Activated naive CD4-positive, alpha-beta T cell treated with anti-CD3 and anti-CD28 coated beads, Interleukin-2, amount 50 U/mL, for 72 hours (primary cell): ENCODE measurements around the gene PARP1. TPM values are rescaled to one million over a fixed set of nuclear protein-coding genes. Genes with fewer than 3 reads are reported as not detected.

ENCODE experiments used
- ATAC-seq, 2 donors: fragments of 150-1000 bp; cut with Tn5 transposase; 2 replicates each; pipeline ENCODE4 v1.10.0; 2021; ENCODE audit warnings: mild to moderate bottlenecking in 2 of 2, moderate library complexity in 2 of 2
- DNase-seq, 2 donors: peaks; one replicate each; pipeline ENCODE4 v3.0.0; 2021 to 2022; ENCODE audit warnings: low spot score in 2 of 2
- H3K27ac Mint-ChIP-seq, 2 donors: one replicate each; pipeline ENCODE4 v1.8.0; 2022; ENCODE audit warnings: mild to moderate bottlenecking in 2 of 2, mixed read lengths in 2 of 2
- H3K36me3 Mint-ChIP-seq, 2 donors: one replicate each; pipeline ENCODE4 v1.8.0; 2022; ENCODE audit warnings: mixed read lengths in 2 of 2
- H3K9me3 Mint-ChIP-seq, 2 donors: one replicate each; pipeline ENCODE4 v1.8.0; 2022; ENCODE audit warnings: mixed read lengths in 2 of 2
- total RNA-seq, 2 donors: library from RNA; stranded (reverse); gene quantifications; one replicate each; pipeline ENCODE4 v1.2.3, GENCODE V29; 2022

PARP1 gene
- total RNA-seq, 2 donors from 2014 or later: 176 to 234 TPM

DNA sequence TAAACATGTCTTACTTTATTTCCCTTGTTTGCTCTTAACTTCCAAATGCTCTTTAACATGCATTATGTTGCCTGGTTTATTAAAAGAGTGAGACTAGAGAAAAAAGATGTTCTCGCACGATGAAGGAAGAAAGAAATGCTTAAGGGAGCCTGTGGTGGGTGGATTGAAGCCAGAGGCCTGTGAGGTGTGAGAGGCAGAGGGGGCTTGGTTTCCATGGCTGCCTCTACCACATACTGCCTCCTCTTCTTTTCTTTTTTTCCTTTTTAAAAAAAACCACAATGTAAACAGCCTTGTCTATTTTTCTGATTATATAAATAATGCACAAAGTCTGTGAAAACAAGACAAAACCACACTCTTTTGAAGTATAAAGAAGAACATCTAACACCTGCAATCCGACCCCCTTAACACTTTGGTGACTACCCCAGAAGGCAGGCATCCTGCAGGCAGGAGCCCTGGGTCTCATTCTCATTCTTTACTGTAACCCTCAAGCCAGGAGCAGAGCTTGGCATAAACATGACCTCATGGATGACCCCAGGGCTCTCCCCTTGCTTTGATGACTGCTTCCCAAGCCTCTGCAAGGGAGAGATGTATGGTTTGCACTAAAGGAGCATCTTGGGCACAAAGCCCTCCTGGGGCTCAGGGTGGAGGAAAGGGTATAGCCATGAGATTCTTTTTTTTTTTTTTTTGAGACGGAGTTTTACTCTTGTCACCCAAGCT is 10.1 kb upstream of the PARP1 start:
- Mint-ChIP-seq H3K36me3 (no peaks in the 10 kb centered on the region), H3K27ac (no peak overlapping the region), H3K9me3 (no peaks in the 10 kb centered on the region)
- peak in 1 of 2 donors; percentile 25 for DNase-seq
- no peak for ATAC-seq

DNA sequence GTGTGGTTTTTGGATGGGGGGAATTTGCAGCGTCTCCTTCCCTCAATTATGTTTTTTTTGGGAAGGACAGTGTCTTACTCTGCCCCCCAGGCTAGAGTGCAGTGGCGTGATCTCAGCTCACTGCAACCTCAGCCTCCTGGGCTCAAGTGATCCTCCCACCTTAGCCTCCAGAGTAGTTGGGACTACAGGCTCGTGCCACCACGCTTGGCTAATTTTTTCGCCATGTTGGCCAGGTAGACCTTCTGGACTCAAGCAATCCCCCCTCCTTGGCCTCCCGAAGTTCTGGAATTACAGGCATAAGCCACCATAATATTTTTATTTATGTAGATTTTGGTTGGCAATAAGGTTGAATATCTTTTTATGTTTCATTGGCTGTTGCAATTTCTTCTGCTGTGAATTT is 9.5 kb upstream of the PARP1 start:
- DNase-seq (no peak), ATAC-seq (no peak)
- H3K9me3 Mint-ChIP-seq: no peaks in the 10 kb centered on the region
- H3K36me3 Mint-ChIP-seq: no peaks in the 10 kb centered on the region
- no peak overlapping the region for H3K27ac Mint-ChIP-seq

DNA sequence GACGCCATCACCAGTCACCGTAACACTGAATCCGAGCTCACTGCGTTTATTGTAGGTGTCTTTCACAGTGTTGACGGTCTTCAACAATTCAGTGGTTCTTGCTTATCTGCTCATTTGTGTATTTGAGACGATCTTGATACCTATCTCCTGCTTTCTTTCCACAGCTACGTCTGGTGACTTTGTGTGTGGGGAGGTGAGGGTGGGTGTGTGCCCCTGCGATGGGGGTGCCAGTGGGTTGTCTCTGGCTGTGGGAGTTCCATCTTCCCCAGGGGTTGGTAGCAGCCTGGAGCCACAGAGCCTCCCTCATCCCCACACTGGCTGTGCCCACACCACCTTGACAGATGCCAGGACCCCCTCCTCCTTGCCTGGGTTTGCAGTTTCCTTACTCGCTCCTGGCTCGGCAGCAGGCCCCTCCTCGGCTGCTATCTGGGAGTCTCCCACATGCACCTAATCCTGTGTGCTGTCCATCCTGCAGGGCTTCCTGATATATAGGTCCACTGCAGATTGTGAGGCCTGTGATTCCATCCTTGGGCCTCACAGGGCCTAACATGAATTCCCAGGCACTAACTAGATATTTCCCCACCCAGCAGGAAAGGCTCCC is 6.3 kb upstream of the PARP1 start:
- DNase-seq (no peak), ATAC-seq (no peak)
- Mint-ChIP-seq H3K9me3 (peaks cover 0 to 5% of the 10 kb centered on the region in 2 donors), H3K36me3 (no peaks in the 10 kb centered on the region), H3K27ac (no peak overlapping the region)

DNA sequence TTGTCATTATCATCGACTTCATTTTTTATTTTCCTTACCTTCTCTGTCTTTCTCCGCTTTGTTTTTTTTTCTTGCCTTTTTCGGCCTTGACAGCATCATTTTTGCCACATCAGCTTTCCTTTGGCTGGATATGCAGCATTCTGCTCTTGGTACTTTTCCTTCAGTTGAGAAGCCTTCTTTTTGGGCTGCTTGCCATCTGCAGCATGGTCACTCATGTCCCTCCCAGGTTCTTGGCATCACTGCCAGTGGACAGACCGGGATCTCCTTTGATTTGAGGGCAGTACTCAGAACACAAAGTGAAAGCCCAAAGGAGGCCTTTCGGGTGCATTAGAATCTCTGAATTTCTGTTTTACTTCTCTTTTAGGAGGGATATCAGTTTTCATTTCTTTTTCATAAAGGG is 3.7 kb upstream of the PARP1 start:
- DNase-seq (no peak), ATAC-seq (no peak)
- no peak overlapping the region for H3K27ac Mint-ChIP-seq
- H3K36me3 Mint-ChIP-seq: peaks cover 9 to 13% of the 10 kb centered on the region in 2 donors
- H3K9me3 Mint-ChIP-seq: peaks cover 0 to 5% of the 10 kb centered on the region in 2 donors

DNA sequence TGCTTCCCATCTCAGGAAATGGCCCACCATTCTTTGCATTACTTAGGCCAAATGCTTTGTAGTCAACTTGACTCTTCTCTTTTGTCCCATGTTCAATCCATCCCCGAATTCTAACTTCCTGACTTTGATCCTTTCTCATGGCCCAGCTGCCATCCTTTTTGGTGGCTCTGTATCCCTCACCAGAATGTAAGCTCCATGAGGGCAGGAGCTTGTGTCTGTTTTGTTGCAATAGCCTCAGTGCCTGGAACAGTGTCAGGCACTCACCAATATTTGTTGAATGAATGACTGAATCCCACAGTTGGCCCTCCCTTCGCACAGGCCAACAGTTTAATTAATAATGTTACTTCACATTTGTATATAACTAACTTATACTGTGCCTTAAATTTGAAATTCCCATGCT is 3.1 kb upstream of the PARP1 start:
- H3K27ac Mint-ChIP-seq: no peak overlapping the region
- no peak for DNase-seq
- peaks cover 0 to 5% of the 10 kb centered on the region in 2 donors for H3K9me3 Mint-ChIP-seq
- H3K36me3 Mint-ChIP-seq: peaks cover 15 to 20% of the 10 kb centered on the region in 2 donors
- ATAC-seq: no peak

DNA sequence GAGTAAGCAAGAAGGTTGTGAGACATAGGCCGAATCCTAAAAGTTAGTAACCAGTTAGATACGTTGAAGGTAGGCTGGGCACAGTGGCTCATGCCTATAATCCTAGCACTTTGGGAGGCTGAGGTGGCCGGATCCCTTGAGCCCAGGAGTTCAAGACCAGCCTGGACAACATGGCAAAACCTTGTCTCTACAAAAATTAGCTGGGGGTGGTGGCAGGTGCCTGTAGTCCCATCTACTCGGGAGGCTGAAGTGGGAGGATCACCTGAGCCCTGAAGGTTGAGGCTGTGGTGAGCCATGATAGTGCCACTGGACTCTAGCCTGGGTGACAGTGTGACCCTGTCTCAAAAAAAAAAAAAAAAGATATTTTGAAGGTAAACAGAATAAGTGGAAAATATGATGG is 1.5 kb upstream of the PARP1 start:
- no peak overlapping the region for H3K27ac Mint-ChIP-seq
- H3K9me3 Mint-ChIP-seq: peaks cover 0 to 5% of the 10 kb centered on the region in 2 donors
- no peak for DNase-seq
- peaks cover 15 to 20% of the 10 kb centered on the region in 2 donors for H3K36me3 Mint-ChIP-seq
- ATAC-seq: no peak

DNA sequence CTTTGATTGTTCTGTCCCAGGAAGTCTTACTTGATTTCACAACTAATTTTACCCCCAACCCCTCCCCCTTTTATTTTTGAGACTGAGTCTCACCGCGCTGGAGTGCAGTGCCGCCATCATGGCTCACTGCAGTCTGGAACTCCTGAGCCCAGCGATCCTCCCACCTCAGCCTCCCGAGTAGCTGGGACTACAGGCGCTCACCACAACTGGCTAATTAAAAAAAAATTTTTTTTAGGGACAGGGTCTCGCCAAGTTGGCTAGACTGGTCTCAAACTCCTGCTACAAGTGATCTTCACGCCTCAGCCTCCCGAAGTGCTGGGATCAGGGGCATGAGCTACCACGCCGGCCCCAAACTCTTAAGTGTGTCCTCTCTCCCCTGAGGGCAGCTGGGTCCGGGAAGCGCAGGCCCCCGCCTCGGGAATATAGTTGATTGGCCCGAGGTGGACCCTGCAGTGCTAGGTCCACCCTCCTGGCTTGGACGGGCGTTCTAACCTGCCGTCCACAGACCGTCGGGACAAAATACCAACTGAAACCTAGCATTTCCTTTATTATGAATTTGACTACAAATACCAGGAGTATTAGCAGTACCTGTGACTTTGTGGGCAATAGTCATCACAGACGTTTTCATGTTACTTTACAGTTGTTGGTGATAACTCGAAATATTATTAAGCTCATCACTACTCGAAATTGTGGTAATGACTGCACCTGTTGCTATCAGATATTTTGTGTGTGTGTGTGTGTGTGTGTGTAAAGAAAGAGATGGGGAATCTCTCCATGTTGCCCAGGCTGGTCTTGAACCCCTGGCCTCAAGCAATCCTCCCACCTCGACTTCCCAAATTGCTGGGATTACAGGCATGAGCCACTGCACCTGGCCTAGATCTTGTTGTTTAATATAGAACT is 642 bp upstream of the PARP1 start:
- no peak for ATAC-seq
- Mint-ChIP-seq H3K9me3 (peaks cover 0 to 5% of the 10 kb centered on the region in 2 donors), H3K27ac (peak overlapping the region in 1 of 2 donors; percentile 95), H3K36me3 (peaks cover 15 to 20% of the 10 kb centered on the region in 2 donors)
- DNase-seq: no peak

DNA sequence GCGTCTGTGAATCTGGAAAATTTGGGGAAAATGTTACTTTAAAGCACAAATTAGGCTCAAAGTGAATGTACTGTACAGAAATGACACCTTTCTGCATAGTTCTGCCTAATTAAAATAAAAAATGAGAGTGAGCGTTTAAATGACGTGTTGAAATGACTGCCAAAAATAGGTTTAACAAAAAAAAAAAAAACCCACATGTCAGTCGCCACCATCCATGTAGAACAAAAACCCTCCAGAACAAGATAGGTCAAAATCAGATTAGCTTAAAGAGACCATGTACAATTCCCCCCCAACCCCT is 745 bp downstream of the PARP1 start:
- H3K36me3 Mint-ChIP-seq: peaks cover 16 to 20% of the 10 kb centered on the region in 2 donors
- peaks cover 0 to 5% of the 10 kb centered on the region in 2 donors for H3K9me3 Mint-ChIP-seq
- ATAC-seq (peak; percentile 4 to 9), DNase-seq (no peak)
- peak overlapping the region; percentile 95 to 99 for H3K27ac Mint-ChIP-seq

DNA sequence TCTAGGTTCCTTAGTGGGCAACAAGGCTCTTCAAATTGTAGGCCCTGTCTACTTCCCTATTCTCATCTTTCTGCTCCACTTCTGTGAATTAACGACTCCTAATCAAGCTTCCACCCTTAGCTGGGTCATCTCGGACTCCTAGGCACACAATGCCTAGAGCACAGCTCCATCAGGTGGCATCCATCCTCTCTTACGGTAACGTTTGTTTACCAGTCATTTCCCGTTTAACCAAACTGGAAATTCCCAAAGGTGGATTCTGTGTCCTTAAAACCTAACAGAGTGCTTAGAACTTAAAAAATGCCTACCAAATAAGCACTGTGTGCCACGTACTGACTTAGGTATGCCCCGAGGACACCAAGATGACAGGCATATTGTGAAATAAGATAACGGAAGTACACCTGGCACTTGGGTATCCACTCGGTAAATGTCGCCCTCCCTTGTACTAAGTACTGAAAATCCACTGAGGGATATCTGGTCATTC is 1.5 kb downstream of the PARP1 start:
- H3K27ac Mint-ChIP-seq: peak overlapping the region; percentile 95 to 99

DNA sequence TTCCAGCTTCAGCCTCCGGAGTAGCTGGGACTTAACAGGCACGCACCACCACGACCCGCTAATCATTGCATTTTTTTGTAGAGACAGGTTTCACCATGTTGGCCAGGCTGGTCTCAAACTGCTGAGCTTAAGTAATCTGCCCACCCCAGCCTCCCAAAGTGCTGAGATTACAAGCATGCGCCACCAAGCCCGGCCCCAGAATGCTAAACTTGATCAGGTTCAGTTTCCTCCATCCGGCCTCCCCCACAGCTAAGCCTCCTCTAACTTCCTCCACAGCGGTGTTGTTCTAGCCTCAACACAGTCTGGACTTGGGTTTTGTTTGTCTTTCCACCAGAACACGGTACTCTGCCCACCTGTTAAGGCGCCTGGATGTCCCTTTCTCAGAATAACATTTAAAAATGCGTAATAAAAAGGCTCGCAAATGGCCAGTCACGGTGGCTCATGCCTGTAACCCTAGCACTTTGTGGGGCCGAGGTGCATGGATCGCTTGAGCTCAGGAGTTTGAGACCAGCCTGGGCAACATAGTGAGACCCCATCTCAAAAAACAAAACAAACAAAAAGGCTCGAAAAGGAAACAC is 2.4 kb downstream of the PARP1 start:
- ATAC-seq (no peak), DNase-seq (no peak)
- no peaks in the 10 kb centered on the region for H3K9me3 Mint-ChIP-seq
- peaks cover 28 to 32% of the 10 kb centered on the region in 2 donors for H3K36me3 Mint-ChIP-seq
- peak overlapping the region in 1 of 2 donors; percentile 14 for H3K27ac Mint-ChIP-seq

More for the DNA sequence above, 1.5 kb downstream of the PARP1 start:
- no peak for DNase-seq
- peaks cover 0 to 5% of the 10 kb centered on the region in 2 donors for H3K9me3 Mint-ChIP-seq
- ATAC-seq: peak in 1 of 2 donors; percentile 30
- peaks cover 20 to 23% of the 10 kb centered on the region in 2 donors for H3K36me3 Mint-ChIP-seq

DNA sequence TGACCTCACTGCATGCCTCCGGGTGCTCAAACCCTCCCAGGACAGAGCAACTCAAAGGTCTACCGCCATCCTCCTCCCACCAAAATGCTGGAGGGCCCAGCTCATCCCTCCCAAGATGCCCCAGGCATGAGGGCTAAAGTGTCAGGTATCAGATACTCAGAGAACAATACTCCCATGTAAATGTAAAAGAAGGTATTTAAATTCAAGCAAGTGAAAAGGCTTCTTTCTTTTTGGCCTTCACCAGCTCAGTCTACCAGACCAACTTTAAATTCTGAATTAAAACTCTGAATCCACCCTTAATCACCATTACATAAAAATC is 3.0 kb downstream of the PARP1 start:
- ATAC-seq (no peak), DNase-seq (no peak)
- Mint-ChIP-seq H3K9me3 (no peaks in the 10 kb centered on the region), H3K36me3 (peaks cover 34 to 39% of the 10 kb centered on the region in 2 donors), H3K27ac (peak overlapping the region in 1 of 2 donors; percentile 72)

DNA sequence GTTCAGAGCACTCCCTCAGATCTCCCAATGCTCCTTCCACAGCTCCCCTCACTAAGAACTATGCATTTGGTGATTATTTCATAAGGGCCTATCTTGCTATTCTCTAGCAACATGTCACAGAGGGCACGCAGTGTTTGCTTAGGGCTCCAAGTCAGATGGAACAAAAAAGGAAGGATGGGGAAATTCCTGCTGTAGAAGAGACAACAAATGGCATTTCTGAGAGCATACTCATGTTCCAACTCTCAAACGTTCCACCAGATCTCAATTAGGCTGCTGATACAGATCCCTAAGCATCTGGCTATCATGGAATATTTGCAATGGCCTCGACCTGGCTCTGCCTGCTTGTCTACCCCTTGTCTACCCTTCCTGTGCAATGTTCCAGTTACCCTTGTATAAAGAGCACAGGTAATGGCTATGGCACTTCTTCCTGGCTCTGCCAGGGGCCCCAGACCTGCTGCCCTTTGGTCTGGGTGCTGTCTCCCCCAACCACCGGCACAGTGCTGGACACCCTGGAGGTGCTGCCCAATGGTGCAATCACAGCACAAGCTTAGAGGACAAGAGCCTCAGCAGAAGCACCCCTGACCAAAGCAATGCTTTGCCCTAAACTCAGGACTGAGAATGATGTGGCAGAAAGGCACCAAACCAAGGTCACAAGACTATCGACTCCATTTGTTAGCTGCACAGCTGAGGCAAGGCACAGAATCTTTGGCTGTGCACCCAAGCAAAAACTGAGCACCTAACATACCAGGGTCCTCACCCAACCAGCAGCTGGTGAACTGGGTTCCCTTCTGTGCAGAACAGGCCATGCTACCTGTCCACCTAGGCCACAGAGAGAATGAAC is 3.6 kb downstream of the PARP1 start:
- Mint-ChIP-seq H3K36me3 (peaks cover 40 to 44% of the 10 kb centered on the region in 2 donors), H3K9me3 (no peaks in the 10 kb centered on the region), H3K27ac (peak overlapping the region; percentile 28 to 50)
- DNase-seq (no peak), ATAC-seq (no peak)

DNA sequence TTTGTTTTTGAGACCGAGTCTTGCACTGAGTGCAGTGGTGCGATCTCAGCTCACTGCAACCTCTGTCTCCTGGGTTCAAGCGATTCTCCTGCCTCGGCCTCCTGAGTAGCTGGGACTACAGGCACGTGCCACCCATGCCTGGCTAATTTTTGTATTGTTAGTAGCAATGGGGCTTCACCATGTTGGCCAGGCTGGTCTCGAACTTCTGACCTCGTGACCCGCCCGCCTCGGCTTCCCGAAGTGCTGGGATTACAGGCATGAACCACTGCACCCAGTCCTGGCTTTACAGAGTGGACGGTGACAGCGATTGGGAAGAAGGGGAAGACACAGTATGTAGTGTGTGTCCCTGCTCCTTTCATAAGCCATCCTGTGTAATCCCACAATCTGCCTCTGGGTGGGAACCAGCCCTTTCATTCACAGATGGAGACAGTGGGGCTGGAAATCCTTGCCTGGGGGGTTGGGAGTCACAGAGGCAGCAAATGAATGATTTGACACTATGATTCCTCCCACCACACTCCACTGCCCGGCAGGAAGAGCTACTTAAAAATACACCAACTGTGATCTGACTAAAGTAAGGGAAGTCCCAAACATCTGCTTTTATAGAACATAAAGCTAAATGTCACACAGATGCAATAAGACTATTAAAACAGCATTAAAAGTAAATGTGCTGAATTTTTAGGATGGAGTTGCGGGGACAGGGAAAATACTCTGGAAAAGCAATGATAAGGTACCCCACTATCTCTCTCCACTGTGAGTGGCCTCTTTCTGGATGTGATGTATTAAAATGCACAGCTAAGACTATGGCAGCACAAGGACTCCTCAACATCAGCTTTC is 4.5 kb downstream of the PARP1 start:
- ATAC-seq (no peak), DNase-seq (no peak)
- H3K27ac Mint-ChIP-seq: peak overlapping the region; percentile 28 to 34
- H3K36me3 Mint-ChIP-seq: peaks cover 40 to 53% of the 10 kb centered on the region in 2 donors
- H3K9me3 Mint-ChIP-seq: no peaks in the 10 kb centered on the region

DNA sequence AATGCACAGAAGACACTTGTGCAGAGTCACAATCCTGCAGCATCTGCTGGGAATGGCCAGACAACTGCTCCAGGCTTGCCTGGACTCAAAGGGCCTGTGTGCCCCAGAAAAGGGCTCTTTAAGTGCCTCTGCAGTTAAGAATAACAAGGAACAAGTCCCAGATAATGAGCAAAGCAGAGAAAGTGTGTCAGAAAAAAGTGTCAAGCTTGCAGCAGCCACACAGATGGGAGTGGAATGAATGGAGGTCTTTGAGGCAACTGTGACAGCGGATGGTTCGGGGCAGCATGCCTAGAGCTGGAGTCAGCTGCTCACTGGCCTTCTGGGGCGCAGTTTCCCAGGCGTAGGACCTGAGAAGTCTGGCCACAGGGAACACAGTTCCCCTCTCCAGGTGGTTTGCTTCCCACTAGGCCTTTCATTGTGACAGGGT is 5.1 kb downstream of the PARP1 start:
- Mint-ChIP-seq H3K9me3 (no peaks in the 10 kb centered on the region), H3K36me3 (peaks cover 38 to 60% of the 10 kb centered on the region in 2 donors), H3K27ac (peak overlapping the region in 1 of 2 donors; percentile 65)
- ATAC-seq (no peak), DNase-seq (no peak)
